Coronary artery (tissue), 2 donors: ENCODE results near the gene YAE1.

ENCODE experiments used
- DNase-seq: peaks from one replicate; pipeline ENCODE4 v3.0.0-alpha.2; 2017; ENCODE audit warnings: low spot score
- H3K27ac ChIP-seq, 2 donors: fragments of 200-600 bp; sonication (generic); one replicate each; pipeline ENCODE4 v1.5.1; 2016 to 2019
- H3K4me3 ChIP-seq: fragments of 200-600 bp; sonication (generic); 2 replicates; pipeline ENCODE4 v1.5.1; 2016; ENCODE audit warnings: mild to moderate bottlenecking, moderate library complexity
- CTCF ChIP-seq: fragments of 200-600 bp; sonication (generic); IDR thresholded peaks from one replicate; pipeline ENCODE4 v1.5.1; 2019; ENCODE audit warnings: antibody characterized with exemption

Gene YAE1

GRCh38 chr7:39613577-39613976 lies 47.4 kb downstream of the YAE1 start:
- Histone ChIP-seq H3K4me3 (no peak overlapping the region), H3K27ac (no peak overlapping the region)
- TF ChIP-seq CTCF: no peak
- DNase-seq: no peak

GRCh38 chr7:39614299-39614698 lies 48.1 kb downstream of the YAE1 start:
- no peak for DNase-seq
- TF ChIP-seq CTCF: no peak
- Histone ChIP-seq H3K27ac (no peak overlapping the region), H3K4me3 (no peak overlapping the region)

GRCh38 chr7:39615350-39615975 lies 49.3 kb downstream of the YAE1 start:
- no peak for TF ChIP-seq CTCF
- no peak overlapping the region for H3K4me3 ChIP-seq
- no peak overlapping the region for H3K27ac ChIP-seq
- no peak for DNase-seq

- Histone ChIP-seq H3K27ac (no peak overlapping the region), H3K4me3 (no peak overlapping the region)
- no peak for DNase-seq
- TF ChIP-seq CTCF: no peak
These were observed 49.9 kb downstream of the YAE1 start for GRCh38 chr7:39616138-39616537.

- Histone ChIP-seq H3K27ac (no peak overlapping the region), H3K4me3 (no peak overlapping the region)
- no peak for DNase-seq
- no peak for TF ChIP-seq CTCF
These were observed 50.8 kb downstream of the YAE1 start for GRCh38 chr7:39617005-39617404.

- TF ChIP-seq CTCF: no peak
- Histone ChIP-seq H3K4me3 (no peak overlapping the region), H3K27ac (no peak overlapping the region)
- no peak for DNase-seq
These were observed 52.7 kb downstream of the YAE1 start for GRCh38 chr7:39618868-39619267.

GRCh38 chr7:39620486-39620885 lies 54.3 kb downstream of the YAE1 start:
- TF ChIP-seq CTCF: no peak
- no peak overlapping the region for H3K27ac ChIP-seq

More at GRCh38 chr7:39620486-39620885, 54.3 kb downstream of the YAE1 start:
- H3K4me3 ChIP-seq: no peak overlapping the region
- DNase-seq: no peak
